K562 (cell line): ENCODE data around the gene ACTN3. TPM values are rescaled to one million over a fixed set of nuclear protein-coding genes. Genes with fewer than 3 reads are reported as not detected.
A peak's percentile ranks its signal among the peaks of the same experiment; 100 is the strongest.

Experiments used
- CBX3 ChIP-seq, 2 experiments: IDR thresholded peaks; 1 replicate in 1 of 2; 2 replicates in 1 of 2; pipeline ENCODE4 v1.6.1; 2012; ENCODE audit warnings: inconsistent platforms in 2 of 2, low read length in 2 of 2, borderline replicate concordance in 1 of 2, control low read depth in 1 of 2
- EP300 ChIP-seq: IDR thresholded peaks from 2 replicates; pipeline ENCODE4 v1.6.1; 2012; ENCODE audit warnings: low read length, improper control_type of control experiment
- KDM4B ChIP-seq, 2 experiments: fragments of 450-650 bp in 1 of 2; sonication (generic) in 1 of 2; IDR thresholded peaks; 2 replicates each; pipeline ENCODE4 v1.6.1; 2016 to 2017; ENCODE audit warnings: borderline replicate concordance in 2 of 2, antibody characterized with exemption in 1 of 2, low read depth in 1 of 2, mild to moderate bottlenecking in 1 of 2
- LCOR ChIP-seq: sonication (generic); formaldehyde crosslinking; IDR thresholded peaks from 2 replicates; pipeline ENCODE4 v1.8.0; 2022; ENCODE audit warnings: mild to moderate bottlenecking, missing genetic modification reagents
- NCOA1 ChIP-seq: fragments of 450-650 bp; IDR thresholded peaks from 2 replicates; pipeline ENCODE4 v1.6.1; 2016; ENCODE audit warnings: low read depth
- RHOXF2B ChIP-seq: fragments of 250-450 bp; sonication (Bioruptor Pico); conservative IDR thresholded peaks from 2 replicates; pipeline ENCODE4 v1.5.1; 2021
- ZC3H11A ChIP-seq: IDR thresholded peaks from 2 replicates; pipeline ENCODE4 v1.6.1; 2012; ENCODE audit warnings: low read depth, low read length, improper control_type of control experiment
- ZNF140 ChIP-seq: fragments of 250-450 bp; sonication (Bioruptor Pico); IDR thresholded peaks from 2 replicates; pipeline ENCODE4 v1.8.0; 2021; ENCODE audit warnings: moderate library complexity, mild to moderate bottlenecking, inconsistent platforms
- ZNF224 ChIP-seq: sonication (generic); formaldehyde crosslinking; IDR thresholded peaks from 2 replicates; pipeline ENCODE4 v1.8.0; 2022; ENCODE audit warnings: mild to moderate bottlenecking, missing genetic modification reagents
- ZNF311 ChIP-seq: fragments of 250-450 bp; sonication (Bioruptor Pico); IDR thresholded peaks from 2 replicates; pipeline ENCODE4 v1.4.0; 2020; ENCODE audit warnings: mild to moderate bottlenecking, moderate library complexity
- ZNF780A ChIP-seq: fragments of 250-450 bp; sonication (Bioruptor Pico); IDR thresholded peaks from 2 replicates; pipeline ENCODE4 v1.5.0; 2021; ENCODE audit warnings: mild to moderate bottlenecking
- polyA plus RNA-seq, 8 experiments: library from polyadenylated mRNA; depleted of rRNA in 4 of 8; stranded (reverse) in 5 of 8; unstranded in 3 of 8; fragments of >200 nt; fragmentation: Nextera tagmentation in 2 of 8; fragmentation: Illumina TruSeq in 1 of 8; extraction: Ambion mirVana in 2 of 8; extraction: Trizol in 1 of 8; gene quantifications; 2 replicates each; pipeline versions ENCODE4 v1.2.1 to v1.2.3, GENCODE V29; 2011 to 2014; ENCODE audit warnings: inconsistent platforms in 1 of 8, missing spikeins in 1 of 8
- total RNA-seq, 7 experiments: library from RNA; depleted of rRNA in 6 of 7; stranded (reverse); fragments of >200 nt in 6 of 7; fragmentation: Illumina TruSeq in 2 of 7; extraction: Trizol in 2 of 7; gene quantifications; 2 replicates each; pipeline versions ENCODE4 v1.2.1 to v1.2.3, GENCODE V29; 2011 to 2021; ENCODE audit warnings: low replicate concordance in 1 of 7
- TF ChIP-seq, protein P1 (sequence below): sonication (generic); formaldehyde crosslinking; IDR thresholded peaks from 2 replicates; pipeline ENCODE4 v1.8.1; 2022; ENCODE audit warnings: missing genetic modification reagents
- TF ChIP-seq, protein P2 (sequence below): IDR thresholded peaks from 2 replicates; pipeline ENCODE4 v1.6.1; 2016; ENCODE audit warnings: missing genetic modification characterization, missing compliant biosample characterization
- TF ChIP-seq, protein P3 (sequence below): fragments of 250-450 bp; sonication (Bioruptor Pico); IDR thresholded peaks from 2 replicates; pipeline ENCODE4 v1.8.0; 2022; ENCODE audit warnings: inconsistent platforms
- TF ChIP-seq, protein P4 (sequence below): fragments of 450-650 bp; IDR thresholded peaks from 2 replicates; pipeline ENCODE4 v1.6.1; 2018; ENCODE audit not compliant: partially characterized antibody
- TF ChIP-seq, protein P5 (sequence below), 2 experiments: IDR thresholded peaks; 2 replicates each; pipeline ENCODE4 v1.6.1; 2011; ENCODE audit warnings: borderline replicate concordance in 1 of 2, control low read depth in 1 of 2, low read depth in 1 of 2, low read length in 1 of 2, mild to moderate bottlenecking in 1 of 2, mixed read lengths in 1 of 2, moderate library complexity in 1 of 2; ENCODE audit not compliant: insufficient read depth in 1 of 2, insufficient read length in 1 of 2, poor library complexity in 1 of 2, severe bottlenecking in 1 of 2; ENCODE audit errors: extremely low read depth in 1 of 2
- TF ChIP-seq, protein P6 (sequence below): sonication (generic); formaldehyde crosslinking; IDR thresholded peaks from 2 replicates; pipeline ENCODE4 v1.8.0; 2022; ENCODE audit warnings: missing genetic modification reagents, mild to moderate bottlenecking, moderate library complexity, borderline replicate concordance

ACTN3 gene
- total and polyA plus RNA-seq, 9 of the 15 experiments (the other 6 are each of a cell fraction or from before 2014, with no cell fraction given): not detected

DNA sequence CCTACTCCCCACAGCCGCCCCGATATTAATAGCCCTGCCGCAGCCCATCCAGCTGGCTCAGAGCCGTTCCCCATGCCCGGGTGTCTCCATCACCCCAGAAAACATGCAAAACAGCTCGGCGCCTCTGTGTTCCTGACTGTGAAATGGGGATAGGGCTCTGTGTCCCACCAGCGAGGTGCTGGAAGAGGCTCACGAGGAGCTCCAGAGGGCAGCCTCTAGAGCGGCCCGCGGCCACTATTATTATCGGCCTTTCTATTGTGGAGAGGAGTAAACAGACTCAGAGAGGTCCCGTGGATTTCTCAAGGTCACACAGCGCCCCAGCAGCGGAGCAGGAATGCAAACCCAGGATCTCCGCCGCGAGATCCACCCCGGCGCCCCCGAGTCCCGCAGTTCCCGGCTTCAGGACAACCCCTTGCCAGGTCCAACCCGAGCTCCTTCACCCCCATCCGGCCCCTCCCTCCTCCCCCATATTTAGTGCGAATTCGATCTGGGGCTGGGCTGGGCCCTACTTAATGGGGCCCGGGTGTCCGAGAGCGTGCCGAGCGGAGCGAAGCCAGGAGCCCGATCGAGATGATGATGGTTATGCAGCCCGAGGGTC lies at the start of gene ACTN3 (continued):
- TF ChIP-seq, protein P1, sequence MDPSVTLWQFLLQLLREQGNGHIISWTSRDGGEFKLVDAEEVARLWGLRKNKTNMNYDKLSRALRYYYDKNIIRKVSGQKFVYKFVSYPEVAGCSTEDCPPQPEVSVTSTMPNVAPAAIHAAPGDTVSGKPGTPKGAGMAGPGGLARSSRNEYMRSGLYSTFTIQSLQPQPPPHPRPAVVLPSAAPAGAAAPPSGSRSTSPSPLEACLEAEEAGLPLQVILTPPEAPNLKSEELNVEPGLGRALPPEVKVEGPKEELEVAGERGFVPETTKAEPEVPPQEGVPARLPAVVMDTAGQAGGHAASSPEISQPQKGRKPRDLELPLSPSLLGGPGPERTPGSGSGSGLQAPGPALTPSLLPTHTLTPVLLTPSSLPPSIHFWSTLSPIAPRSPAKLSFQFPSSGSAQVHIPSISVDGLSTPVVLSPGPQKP: no peak
- TF ChIP-seq, protein P2, sequence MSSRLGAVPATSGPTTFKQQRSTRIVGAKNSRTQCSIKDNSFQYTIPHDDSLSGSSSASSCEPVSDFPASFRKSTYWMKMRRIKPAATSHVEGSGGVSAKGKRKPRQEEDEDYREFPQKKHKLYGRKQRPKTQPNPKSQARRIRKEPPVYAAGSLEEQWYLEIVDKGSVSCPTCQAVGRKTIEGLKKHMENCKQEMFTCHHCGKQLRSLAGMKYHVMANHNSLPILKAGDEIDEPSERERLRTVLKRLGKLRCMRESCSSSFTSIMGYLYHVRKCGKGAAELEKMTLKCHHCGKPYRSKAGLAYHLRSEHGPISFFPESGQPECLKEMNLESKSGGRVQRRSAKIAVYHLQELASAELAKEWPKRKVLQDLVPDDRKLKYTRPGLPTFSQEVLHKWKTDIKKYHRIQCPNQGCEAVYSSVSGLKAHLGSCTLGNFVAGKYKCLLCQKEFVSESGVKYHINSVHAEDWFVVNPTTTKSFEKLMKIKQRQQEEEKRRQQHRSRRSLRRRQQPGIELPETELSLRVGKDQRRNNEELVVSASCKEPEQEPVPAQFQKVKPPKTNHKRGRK (tag): no peak
- 0 out of 2 replicates have a peak, but pooled peaks have one; percentile 16 for TF ChIP-seq LCOR (CRISPR knock-in tag)
- TF ChIP-seq CBX3 (IDR thresholded peaks at IDR 0.05; ENCODE audit: borderline replicate concordance in 1 of 2, low read length in 2 of 2): no peak
- TF ChIP-seq, protein P3, sequence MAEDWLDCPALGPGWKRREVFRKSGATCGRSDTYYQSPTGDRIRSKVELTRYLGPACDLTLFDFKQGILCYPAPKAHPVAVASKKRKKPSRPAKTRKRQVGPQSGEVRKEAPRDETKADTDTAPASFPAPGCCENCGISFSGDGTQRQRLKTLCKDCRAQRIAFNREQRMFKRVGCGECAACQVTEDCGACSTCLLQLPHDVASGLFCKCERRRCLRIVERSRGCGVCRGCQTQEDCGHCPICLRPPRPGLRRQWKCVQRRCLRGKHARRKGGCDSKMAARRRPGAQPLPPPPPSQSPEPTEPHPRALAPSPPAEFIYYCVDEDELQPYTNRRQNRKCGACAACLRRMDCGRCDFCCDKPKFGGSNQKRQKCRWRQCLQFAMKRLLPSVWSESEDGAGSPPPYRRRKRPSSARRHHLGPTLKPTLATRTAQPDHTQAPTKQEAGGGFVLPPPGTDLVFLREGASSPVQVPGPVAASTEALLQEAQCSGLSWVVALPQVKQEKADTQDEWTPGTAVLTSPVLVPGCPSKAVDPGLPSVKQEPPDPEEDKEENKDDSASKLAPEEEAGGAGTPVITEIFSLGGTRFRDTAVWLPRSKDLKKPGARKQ (CRISPR knock-in tag): no peak
- TF ChIP-seq EP300: no peak
- TF ChIP-seq, protein P4, sequence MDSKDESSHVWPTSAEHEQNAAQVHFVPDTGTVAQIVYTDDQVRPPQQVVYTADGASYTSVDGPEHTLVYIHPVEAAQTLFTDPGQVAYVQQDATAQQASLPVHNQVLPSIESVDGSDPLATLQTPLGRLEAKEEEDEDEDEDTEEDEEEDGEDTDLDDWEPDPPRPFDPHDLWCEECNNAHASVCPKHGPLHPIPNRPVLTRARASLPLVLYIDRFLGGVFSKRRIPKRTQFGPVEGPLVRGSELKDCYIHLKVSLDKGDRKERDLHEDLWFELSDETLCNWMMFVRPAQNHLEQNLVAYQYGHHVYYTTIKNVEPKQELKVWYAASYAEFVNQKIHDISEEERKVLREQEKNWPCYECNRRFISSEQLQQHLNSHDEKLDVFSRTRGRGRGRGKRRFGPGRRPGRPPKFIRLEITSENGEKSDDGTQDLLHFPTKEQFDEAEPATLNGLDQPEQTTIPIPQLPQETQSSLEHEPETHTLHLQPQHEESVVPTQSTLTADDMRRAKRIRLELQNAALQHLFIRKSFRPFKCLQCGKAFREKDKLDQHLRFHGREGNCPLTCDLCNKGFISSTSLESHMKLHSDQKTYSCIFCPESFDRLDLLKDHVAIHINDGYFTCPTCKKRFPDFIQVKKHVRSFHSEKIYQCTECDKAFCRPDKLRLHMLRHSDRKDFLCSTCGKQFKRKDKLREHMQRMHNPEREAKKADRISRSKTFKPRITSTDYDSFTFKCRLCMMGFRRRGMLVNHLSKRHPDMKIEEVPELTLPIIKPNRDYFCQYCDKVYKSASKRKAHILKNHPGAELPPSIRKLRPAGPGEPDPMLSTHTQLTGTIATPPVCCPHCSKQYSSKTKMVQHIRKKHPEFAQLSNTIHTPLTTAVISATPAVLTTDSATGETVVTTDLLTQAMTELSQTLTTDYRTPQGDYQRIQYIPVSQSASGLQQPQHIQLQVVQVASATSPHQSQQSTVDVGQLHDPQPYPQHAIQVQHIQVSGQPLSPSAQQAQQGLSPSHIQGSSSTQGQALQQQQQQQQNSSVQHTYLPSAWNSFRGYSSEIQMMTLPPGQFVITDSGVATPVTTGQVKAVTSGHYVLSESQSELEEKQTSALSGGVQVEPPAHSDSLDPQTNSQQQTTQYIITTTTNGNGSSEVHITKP: no peak
- TF ChIP-seq NCOA1: no peak
- no peak for TF ChIP-seq ZNF780A (CRISPR knock-in tag)
- no peak for TF ChIP-seq ZNF224 (CRISPR knock-in tag)
- TF ChIP-seq RHOXF2B (CRISPR knock-in tag): no peak
- TF ChIP-seq, protein P5, sequence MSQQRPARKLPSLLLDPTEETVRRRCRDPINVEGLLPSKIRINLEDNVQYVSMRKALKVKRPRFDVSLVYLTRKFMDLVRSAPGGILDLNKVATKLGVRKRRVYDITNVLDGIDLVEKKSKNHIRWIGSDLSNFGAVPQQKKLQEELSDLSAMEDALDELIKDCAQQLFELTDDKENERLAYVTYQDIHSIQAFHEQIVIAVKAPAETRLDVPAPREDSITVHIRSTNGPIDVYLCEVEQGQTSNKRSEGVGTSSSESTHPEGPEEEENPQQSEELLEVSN (IDR thresholded peaks at IDR 0.05; ENCODE audit: borderline replicate concordance in 1 of 2, extremely low read depth in 1 of 2, insufficient read depth in 1 of 2, insufficient read length in 1 of 2, low read depth in 1 of 2, low read length in 1 of 2, poor library complexity in 1 of 2, severe bottlenecking in 1 of 2): peak in 1 of 2 experiments; percentile 8
- no peak for TF ChIP-seq ZNF311 (CRISPR knock-in tag)
- TF ChIP-seq ZC3H11A: no peak
- TF ChIP-seq, protein P6, sequence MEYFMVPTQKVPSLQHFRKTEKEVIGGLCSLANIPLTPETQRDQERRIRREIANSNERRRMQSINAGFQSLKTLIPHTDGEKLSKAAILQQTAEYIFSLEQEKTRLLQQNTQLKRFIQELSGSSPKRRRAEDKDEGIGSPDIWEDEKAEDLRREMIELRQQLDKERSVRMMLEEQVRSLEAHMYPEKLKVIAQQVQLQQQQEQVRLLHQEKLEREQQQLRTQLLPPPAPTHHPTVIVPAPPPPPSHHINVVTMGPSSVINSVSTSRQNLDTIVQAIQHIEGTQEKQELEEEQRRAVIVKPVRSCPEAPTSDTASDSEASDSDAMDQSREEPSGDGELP (CRISPR knock-in tag): no peak
- TF ChIP-seq KDM4B (IDR thresholded peaks at IDR 0.05; ENCODE audit: borderline replicate concordance in 2 of 2, low read depth in 1 of 2): no peak
- no peak for TF ChIP-seq ZNF140 (CRISPR knock-in tag)
